ENCODE results near the gene TTC29.

- TF ChIP-seq, protein P1, sequence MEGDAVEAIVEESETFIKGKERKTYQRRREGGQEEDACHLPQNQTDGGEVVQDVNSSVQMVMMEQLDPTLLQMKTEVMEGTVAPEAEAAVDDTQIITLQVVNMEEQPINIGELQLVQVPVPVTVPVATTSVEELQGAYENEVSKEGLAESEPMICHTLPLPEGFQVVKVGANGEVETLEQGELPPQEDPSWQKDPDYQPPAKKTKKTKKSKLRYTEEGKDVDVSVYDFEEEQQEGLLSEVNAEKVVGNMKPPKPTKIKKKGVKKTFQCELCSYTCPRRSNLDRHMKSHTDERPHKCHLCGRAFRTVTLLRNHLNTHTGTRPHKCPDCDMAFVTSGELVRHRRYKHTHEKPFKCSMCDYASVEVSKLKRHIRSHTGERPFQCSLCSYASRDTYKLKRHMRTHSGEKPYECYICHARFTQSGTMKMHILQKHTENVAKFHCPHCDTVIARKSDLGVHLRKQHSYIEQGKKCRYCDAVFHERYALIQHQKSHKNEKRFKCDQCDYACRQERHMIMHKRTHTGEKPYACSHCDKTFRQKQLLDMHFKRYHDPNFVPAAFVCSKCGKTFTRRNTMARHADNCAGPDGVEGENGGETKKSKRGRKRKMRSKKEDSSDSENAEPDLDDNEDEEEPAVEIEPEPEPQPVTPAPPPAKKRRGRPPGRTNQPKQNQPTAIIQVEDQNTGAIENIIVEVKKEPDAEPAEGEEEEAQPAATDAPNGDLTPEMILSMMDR (IDR thresholded peaks at IDR 0.05), result no peak
- TF ChIP-seq POLR2A (IDR thresholded peaks at IDR 0.05), result no peak
Measured at GRCh38 chr4:146790515-146790914, 155.1 kb downstream of the TTC29 start.
